Tibial nerve (tissue), 4 donors: Measurements from ENCODE around the gene FAM120B. TPM values are rescaled to one million over a fixed set of nuclear protein-coding genes. Genes with fewer than 3 reads are reported as not detected.

Experiments
- DNase-seq, 2 donors: peaks; one replicate each; pipeline ENCODE4 v3.0.0-alpha.2; 2019; ENCODE audit warnings: low spot score in 2 of 2
- H3K27ac ChIP-seq, 4 donors: fragments of 200-600 bp; sonication (generic) in 3 of 4; one replicate each; pipeline ENCODE4 v1.5.1; 2017 to 2019; ENCODE audit warnings: mild to moderate bottlenecking in 1 of 4
- H3K27me3 ChIP-seq, 2 donors: fragments of 200-600 bp; sonication (generic) in 1 of 2; one replicate each; pipeline versions ENCODE4 v1.5.1 to v1.6.0; 2017 to 2019
- H3K36me3 ChIP-seq, 3 donors: fragments of 200-600 bp; sonication (generic); one replicate each; pipeline ENCODE4 v1.5.1; 2018 to 2019
- H3K4me1 ChIP-seq, 4 donors: fragments of 200-600 bp; sonication (generic) in 3 of 4; one replicate each; pipeline ENCODE4 v1.5.1; 2017 to 2019
- H3K4me3 ChIP-seq, 4 donors: fragments of 200-600 bp; sonication (generic) in 3 of 4; one replicate each; pipeline ENCODE4 v1.5.1; 2017 to 2019; ENCODE audit warnings: mild to moderate bottlenecking in 1 of 4, moderate library complexity in 1 of 4
- H3K9me3 ChIP-seq, 4 donors: fragments of 200-600 bp; sonication (generic) in 3 of 4; one replicate each; pipeline ENCODE4 v1.5.1; 2017 to 2019
- CTCF ChIP-seq, 5 experiments: fragments of 200-600 bp in 3 of 5; fragments of 450-650 bp in 2 of 5; sonication (generic) in 3 of 5; IDR thresholded peaks; one replicate each; pipeline ENCODE4 v1.5.1; 2016 to 2019; ENCODE audit warnings: antibody characterized with exemption in 5 of 5, mild to moderate bottlenecking in 3 of 5, moderate library complexity in 2 of 5
- EP300 ChIP-seq, 2 donors: sonication (generic); formaldehyde crosslinking; IDR thresholded peaks; one replicate each; pipeline ENCODE4 v1.6.1; 2017; ENCODE audit warnings: antibody characterized with exemption in 2 of 2, mild to moderate bottlenecking in 1 of 2
- POLR2A ChIP-seq, 2 donors: fragments of 450-650 bp; IDR thresholded peaks; one replicate each; pipeline ENCODE4 v1.6.1; 2017; ENCODE audit warnings: antibody characterized with exemption in 2 of 2, mild to moderate bottlenecking in 2 of 2, moderate library complexity in 2 of 2
- WGBS, 2 donors: methylation state at CpG; one replicate each; pipeline ENCODE4 v1.1.5; 2018; 5-methylcytosine and 5-hydroxymethylcytosine counted together
- total RNA-seq, 4 donors: library from RNA; depleted of rRNA; stranded (reverse); fragments of >200 nt; gene quantifications; one replicate each; pipeline ENCODE4 v1.1.0, GENCODE V29; 2016

The FAM120B gene
- total RNA-seq, 4 donors from 2014 or later, result 26.0 to 35.4 (median 32.1) TPM

- 87 to 96% methylated on average over 13 to 15 of the region's 15 CpGs for WGBS, 2 donors
These were observed 140.4 kb downstream of the FAM120B start for GRCh38 chr6:170446841-170447560.

GRCh38 chr6:170447561-170447930, 141.0 kb downstream of the FAM120B start:
- TF ChIP-seq EP300 (IDR thresholded peaks at IDR 0.05) (no peak), POLR2A (IDR thresholded peaks at IDR 0.05) (no peak), CTCF (IDR thresholded peaks at IDR 0.05) (no peak)
- WGBS, 2 donors, result 91 to 95% methylated on average over 14 of the region's 14 CpGs
- no peak for DNase-seq
- no peaks in the 10 kb centered on the region for H3K27me3 ChIP-seq
- H3K4me3 ChIP-seq, result no peak overlapping the region
- H3K36me3 ChIP-seq, result no peaks in the 10 kb centered on the region
- H3K27ac ChIP-seq, result no peak overlapping the region
- H3K4me1 ChIP-seq, result no peaks in the 10 kb centered on the region
- H3K9me3 ChIP-seq, result no peaks in the 10 kb centered on the region

More at GRCh38 chr6:170446841-170447560, 140.4 kb downstream of the FAM120B start:
- DNase-seq, result no peak
- no peaks in the 10 kb centered on the region for H3K27me3 ChIP-seq
- TF ChIP-seq CTCF (IDR thresholded peaks at IDR 0.05) (no peak), EP300 (IDR thresholded peaks at IDR 0.05) (no peak), POLR2A (IDR thresholded peaks at IDR 0.05) (no peak)
- no peak overlapping the region for H3K27ac ChIP-seq
- H3K9me3 ChIP-seq, result no peaks in the 10 kb centered on the region
- no peak overlapping the region for H3K4me3 ChIP-seq
- H3K4me1 ChIP-seq, result no peaks in the 10 kb centered on the region
- no peaks in the 10 kb centered on the region for H3K36me3 ChIP-seq

- H3K4me3 ChIP-seq, result no peak overlapping the region
- H3K27me3 ChIP-seq, result no peaks in the 10 kb centered on the region
- no peaks in the 10 kb centered on the region for H3K4me1 ChIP-seq
- 93 to 95% methylated on average over 12 of the region's 12 CpGs for WGBS, 2 donors
- H3K9me3 ChIP-seq, result no peaks in the 10 kb centered on the region
- no peak for TF ChIP-seq EP300 (IDR thresholded peaks at IDR 0.05)
- TF ChIP-seq POLR2A (IDR thresholded peaks at IDR 0.05), result no peak
- TF ChIP-seq CTCF (IDR thresholded peaks at IDR 0.05), result no peak
- H3K27ac ChIP-seq, result no peak overlapping the region
- DNase-seq, result no peak
- H3K36me3 ChIP-seq, result no peaks in the 10 kb centered on the region
These were observed 141.8 kb downstream of the FAM120B start for GRCh38 chr6:170448317-170448716.

GRCh38 chr6:170448751-170449630, 142.4 kb downstream of the FAM120B start:
- Histone ChIP-seq H3K27me3 (no peaks in the 10 kb centered on the region), H3K4me3 (no peak overlapping the region), H3K27ac (no peak overlapping the region), H3K9me3 (no peaks in the 10 kb centered on the region), H3K36me3 (no peaks in the 10 kb centered on the region), H3K4me1 (no peaks in the 10 kb centered on the region)
- DNase-seq, result no peak
- TF ChIP-seq CTCF (IDR thresholded peaks at IDR 0.05) (no peak), EP300 (IDR thresholded peaks at IDR 0.05) (no peak), POLR2A (IDR thresholded peaks at IDR 0.05) (no peak)
- 84% methylated on average over 20 of the region's 20 CpGs for WGBS, 2 donors
